DMS114 treated with DMSO at 0.1 percent for 48 hours (cell line): ENCODE results near the gene DDR2.
"Not testable (repeated sequence)": the region's sequence is repeated elsewhere in the genome, so short reads cannot be mapped to it uniquely, and the experiment has no call there.

ENCODE experiments used
- DNase-seq: peaks from one replicate; lab custom pipeline; 2025; ENCODE audit not compliant: unreplicated experiment; lab: John Stamatoyannopoulos, UW

Gene DDR2

GRCh38 chr1:162632217-162632666, at the start of gene DDR2:
Gene DDR2, plus strand, starts transcription at chr1:162632464. Its CDS starts 86,600 bp downstream, at chr1:162719064.
- no peak for DNase-seq

- not testable (repeated sequence) for DNase-seq
Observed at GRCh38 chr1:162582901-162583300, 49.4 kb upstream of the DDR2 start.

DNA sequence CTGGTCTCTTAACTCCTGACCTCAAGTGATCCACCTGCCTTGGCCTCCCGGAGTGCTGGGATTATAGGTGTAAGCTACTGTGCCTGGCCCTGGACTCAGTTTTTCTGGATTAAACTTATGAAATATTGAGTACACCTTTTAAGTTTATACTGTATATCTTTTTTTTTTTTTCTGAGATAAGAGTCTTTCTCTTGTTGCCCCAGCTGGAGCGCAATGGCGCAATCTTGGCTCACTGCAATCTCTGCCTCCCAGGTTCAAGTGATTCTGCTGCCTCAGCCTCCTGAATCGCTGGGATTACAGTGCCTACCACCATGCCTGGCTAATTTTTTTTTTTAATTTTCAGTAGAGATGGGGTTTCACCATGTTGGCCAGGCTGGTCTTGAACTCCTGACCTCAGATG, 47.2 kb upstream of the DDR2 start:
- DNase-seq: not testable (repeated sequence)

DNA sequence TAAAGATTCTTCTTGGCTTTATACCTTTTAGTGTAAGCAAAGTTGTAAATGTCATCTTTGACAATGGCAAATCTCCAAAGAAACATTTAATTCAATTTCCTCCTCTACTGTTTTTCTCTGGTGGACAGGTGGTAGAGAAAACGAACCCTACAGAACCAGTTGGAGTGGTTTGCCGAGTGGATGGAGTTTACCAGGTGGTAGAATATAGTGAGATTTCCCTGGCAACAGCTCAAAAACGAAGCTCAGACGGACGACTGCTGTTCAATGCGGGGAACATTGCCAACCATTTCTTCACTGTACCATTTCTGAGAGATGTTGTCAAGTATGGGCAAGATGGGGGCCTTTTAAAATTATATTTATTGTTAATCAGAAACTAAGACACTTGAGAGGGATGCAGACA, 44.9 kb upstream of the DDR2 start:
- DNase-seq: no peak

DNA sequence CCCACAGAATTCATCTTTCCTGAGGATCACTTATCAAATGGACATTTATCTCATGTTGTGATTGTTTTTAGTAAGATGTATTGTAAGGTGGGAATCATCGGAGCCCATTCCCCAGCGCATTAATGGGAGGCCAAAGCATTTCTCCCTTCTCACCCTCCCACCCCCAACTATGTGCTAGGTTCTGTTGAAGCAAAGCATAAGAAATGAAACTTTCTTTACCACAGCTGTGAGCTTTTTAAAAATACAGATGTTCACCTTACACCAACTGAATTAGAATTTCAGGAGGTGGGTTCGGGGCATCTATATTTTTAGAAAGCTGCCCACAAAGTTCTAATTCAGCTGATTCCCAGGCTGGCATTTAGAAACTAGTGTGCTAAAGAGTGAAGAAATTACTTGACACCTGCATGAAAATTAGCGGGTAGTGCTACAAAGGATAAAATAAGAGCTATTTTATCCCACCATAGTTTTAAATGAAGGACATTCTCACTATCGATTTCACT, 44.5 kb upstream of the DDR2 start:
- DNase-seq: no peak

DNA sequence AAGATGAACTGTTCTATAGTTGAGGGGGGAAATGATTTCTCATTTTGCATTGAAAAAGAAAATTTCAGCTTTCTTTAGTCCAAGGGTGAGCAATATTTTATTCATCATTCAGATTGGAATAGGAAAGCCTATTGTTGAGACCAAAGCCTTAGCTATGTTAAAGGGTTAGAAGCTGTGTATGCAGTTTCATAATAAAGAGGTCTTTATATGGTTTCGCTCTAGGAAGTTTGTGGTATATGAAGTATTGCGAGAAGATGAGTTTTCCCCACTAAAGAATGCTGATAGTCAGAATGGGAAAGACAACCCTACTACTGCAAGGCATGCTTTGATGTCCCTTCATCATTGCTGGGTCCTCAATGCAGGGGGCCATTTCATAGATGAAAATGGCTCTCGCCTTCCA, 42.2 kb upstream of the DDR2 start:
- DNase-seq: no peak

DNA sequence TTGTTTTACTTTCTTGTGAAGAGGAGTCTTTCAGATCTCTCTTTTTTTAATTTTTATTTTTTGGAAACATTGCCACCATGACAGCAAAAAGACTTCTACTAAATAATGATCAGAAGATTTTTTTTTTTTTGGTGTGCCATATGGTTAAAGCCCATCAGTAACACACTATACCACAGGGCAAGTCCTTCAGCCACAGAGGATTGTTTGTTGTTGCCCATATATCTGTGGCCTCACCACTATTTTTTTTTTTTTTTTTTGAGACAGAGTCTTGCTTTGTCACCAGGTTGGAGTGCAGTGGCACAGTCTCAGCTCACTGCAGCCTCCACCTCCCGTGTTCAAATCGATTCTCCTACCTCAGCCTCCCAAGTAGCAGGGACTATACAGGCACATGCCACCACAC, 41.6 kb upstream of the DDR2 start:
- DNase-seq: no peak

GRCh38 chr1:162596514-162597170, 35.6 kb upstream of the DDR2 start:
- no peak for DNase-seq

- no peak for DNase-seq
Observed at GRCh38 chr1:162599451-162599850, 32.8 kb upstream of the DDR2 start.

DNA sequence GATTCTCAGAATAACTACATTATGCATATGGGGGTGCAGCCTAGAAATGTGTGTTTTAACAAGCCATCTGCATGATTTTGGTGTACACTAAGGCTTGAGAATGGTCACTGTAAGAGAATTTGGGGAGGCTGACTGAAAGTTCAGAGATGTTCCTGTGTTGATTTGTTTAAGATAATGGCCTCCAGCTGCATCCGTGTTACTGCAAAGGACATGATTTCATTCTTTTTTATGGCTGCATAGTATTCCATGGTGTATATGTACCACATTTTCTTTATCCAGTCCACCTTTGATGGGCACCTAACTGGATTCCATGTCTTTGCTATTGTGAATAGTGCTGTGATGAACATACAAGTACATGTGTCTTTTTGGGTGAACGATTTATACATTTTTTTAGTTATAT, 29.1 kb upstream of the DDR2 start:
- DNase-seq: not testable (repeated sequence)

GRCh38 chr1:162605225-162605927, 26.9 kb upstream of the DDR2 start:
- DNase-seq: no peak

GRCh38 chr1:162609306-162609705, 23.0 kb upstream of the DDR2 start:
- DNase-seq: no peak

DNA sequence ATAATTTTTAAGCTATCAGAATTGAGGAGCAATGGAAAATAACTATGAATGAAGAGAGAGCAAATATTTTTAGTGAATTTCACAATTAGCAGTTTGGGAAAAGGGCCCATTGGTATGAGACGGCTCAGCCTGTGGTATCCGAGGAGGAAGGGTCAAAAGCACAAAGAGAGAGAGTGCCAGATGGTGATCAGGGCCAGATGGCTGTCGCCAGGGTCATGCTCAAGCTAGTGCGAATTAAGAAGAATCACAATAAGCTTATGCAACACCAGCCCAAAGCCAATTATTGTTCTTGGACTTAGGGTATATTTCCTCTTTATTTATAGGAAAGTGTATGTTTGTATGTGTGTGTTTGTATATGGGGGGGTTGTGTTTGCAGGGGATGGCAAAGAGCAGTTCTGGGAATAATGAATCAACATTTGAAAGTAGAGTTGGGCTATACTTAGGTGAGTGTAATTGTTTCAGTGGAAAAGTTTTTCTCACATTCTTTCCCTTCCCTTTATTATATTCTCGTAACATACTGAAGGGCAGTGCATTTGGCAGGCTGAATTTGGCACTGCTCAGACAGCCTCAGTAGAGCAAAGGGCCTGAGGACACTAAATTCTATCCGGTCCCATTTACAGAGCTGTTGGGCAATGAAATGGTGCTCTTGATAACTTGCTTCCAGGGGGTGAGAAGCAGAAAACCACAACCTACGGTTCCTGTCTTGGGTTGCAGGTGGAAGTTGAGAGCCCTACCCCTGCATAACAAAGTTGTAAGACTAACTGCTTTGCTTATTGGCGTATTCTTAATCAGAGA, 19.5 kb upstream of the DDR2 start:
- no peak for DNase-seq

DNA sequence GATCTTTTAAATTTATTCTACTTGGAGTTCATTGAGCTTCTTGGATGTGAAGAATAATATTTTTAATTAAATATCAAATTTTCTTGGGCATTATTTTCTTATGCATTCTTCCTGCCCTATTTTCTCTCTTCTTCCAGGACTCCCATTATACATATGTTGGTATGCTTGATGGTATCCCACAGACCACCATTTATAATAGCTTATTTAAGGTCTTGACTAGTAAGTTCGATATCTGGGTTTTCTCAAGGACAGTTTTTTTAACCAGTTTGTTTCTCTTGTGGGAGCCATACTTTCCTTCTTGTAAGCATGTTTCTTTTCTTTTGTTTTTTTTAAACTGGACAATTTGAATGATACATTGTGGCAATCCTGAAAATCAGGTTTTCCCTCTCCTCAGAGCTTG, 15.4 kb upstream of the DDR2 start:
- DNase-seq: no peak

- no peak for DNase-seq
Observed at GRCh38 chr1:162617513-162617912, 14.8 kb upstream of the DDR2 start.

- no peak for DNase-seq
Observed at GRCh38 chr1:162619076-162619475, 13.2 kb upstream of the DDR2 start.

GRCh38 chr1:162621256-162621655, 11.0 kb upstream of the DDR2 start:
- DNase-seq: no peak

GRCh38 chr1:162625679-162626078, 6.6 kb upstream of the DDR2 start:
- DNase-seq: no peak

- no peak for DNase-seq
Observed at GRCh38 chr1:162626094-162626493, 6.2 kb upstream of the DDR2 start.

DNA sequence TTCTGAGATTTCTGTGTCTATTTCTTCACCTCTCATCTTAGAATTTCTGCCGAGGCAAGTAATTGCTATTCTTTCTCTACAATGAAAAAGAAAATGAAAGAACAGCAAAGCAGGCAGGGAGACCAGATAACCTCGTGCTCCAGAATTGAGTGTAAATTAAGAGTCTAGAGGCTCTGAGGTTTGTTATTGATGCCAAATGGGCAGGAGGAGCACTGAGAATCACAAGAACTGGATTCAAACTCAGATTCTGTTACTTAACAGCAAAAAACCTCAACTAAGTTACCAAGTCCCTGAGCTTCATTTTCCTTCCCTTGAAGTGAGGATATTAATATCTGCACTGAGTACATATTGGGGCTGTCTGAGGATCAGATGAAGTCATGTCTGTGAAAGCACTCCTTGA, 5.5 kb upstream of the DDR2 start:
- no peak for DNase-seq

DNA sequence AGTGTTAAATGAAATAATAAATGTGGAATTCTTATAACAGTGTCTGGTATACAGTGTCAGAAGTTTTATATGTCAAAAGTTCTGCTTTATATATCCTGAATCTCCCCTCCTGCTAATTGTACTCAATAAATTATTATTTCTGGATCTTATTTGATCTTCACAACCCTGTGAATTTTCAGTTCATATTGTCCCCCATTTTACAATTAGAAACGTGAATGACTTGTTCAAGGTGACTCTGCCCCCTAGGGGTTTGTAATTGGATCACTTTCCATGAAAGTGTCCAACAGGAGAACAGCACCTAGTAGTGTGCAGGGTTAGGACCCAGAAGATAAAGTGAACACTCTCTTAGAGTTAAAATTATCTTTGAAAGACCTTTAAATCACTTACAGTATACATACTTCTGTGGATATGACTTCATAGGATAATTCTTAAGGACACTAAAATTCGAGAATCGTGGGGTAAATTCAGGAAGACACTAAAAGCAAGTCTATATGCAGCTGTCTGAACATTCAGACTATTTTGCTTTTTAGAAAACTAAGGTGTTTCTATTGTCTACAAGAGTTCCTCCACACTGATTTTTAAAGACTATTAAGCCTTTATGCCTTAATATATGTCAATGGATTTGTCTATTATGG, 4.5 kb upstream of the DDR2 start:
- no peak for DNase-seq
